Loucy (cell line): Measurements from ENCODE around the gene OR11L1.

Experiments used
- CTCF ChIP-seq: fragments of 200-600 bp; sonication (generic); conservative IDR thresholded peaks from 2 replicates; pipeline ENCODE4 v1.5.1; 2014; ENCODE audit warnings: mild to moderate bottlenecking, antibody characterized with exemption, low read length
- EZH2phosphoT487 ChIP-seq: fragments of 200-600 bp; IDR thresholded peaks from 2 replicates; pipeline ENCODE4 v1.6.1; 2018; ENCODE audit warnings: antibody characterized with exemption, mild to moderate bottlenecking, moderate library complexity, borderline replicate concordance

DNA sequence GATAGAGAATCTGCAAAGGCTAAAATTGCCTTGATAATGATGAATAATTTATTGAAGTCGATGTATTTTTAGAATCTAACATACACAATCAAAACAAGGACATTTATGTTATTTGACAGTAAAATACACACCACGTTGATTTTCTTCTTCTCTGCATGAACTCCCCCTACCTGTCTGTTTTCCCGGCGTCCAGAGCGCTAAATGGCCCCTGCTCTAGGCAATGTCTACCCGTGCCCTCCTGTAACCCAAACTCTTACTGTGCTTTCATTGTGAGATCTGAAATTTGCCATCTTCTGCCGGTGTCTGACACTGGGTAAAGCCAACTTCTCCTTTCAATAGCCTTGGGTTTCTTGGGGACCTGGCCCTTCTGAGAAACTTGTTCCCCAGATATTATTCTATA lies 6.7 kb upstream of the OR11L1 start:
- TF ChIP-seq CTCF = no peak
- TF ChIP-seq EZH2phosphoT487 = no peak
